Activated CD4-positive, alpha-beta T cell treated with anti-CD3 and anti-CD28 coated beads, Interleukin-2, amount 50 U/mL, for 4 hours (primary cell): Measurements from ENCODE around the gene SULT1B1.

Experiments used
- DNase-seq, 2 experiments: peaks; one replicate each; pipeline ENCODE4 v3.0.0-alpha.2; 2020

SULT1B1 gene

DNA sequence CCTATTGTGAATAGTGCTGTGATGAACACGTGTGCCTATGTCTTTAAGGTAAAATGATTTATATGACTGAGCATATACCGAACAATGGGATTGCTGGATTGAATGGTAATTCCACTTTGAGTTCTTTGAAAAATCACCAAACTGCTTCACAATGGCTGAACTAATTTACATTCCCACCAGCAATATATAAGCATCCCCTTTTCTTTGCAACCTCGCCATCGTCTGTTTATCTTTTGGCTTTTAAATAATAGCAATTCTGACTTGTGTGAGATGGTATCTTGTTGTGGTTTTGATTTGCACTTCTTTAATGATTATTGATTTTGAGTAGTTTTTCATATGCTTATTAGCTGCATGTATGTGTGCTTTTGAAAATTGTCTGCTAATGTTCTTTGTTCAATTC, 75.6 kb downstream of the SULT1B1 start:
- no peak for DNase-seq
